Kasumi-1 (cell line): Measurements from ENCODE around the gene RGS19.
A peak's percentile ranks its signal among the peaks of the same experiment; 100 is the strongest.

ENCODE experiments used
- DNase-seq, 2 experiments: peaks; one replicate each; lab custom pipeline; 2025; lab: John Stamatoyannopoulos, UW

RGS19 gene

GRCh38 chr20:64077541-64077875 lies 1.8 kb downstream of the RGS19 start:
- no peak for DNase-seq

- DNase-seq = peak; percentile 76 to 83
Measured at GRCh38 chr20:64077094-64077493, 2.2 kb downstream of the RGS19 start.

- no peak for DNase-seq
Measured at GRCh38 chr20:64076061-64076997, 3.0 kb downstream of the RGS19 start.

- DNase-seq = no peak
Measured at GRCh38 chr20:64075556-64075955, 3.8 kb downstream of the RGS19 start.

- DNase-seq = no peak
Measured at GRCh38 chr20:64074963-64075362, 4.4 kb downstream of the RGS19 start.

- DNase-seq = no peak
Measured at GRCh38 chr20:64074184-64074789, 5.0 kb downstream of the RGS19 start.

GRCh38 chr20:64073476-64074183 lies 5.7 kb downstream of the RGS19 start:
- no peak for DNase-seq

GRCh38 chr20:64072498-64073063 lies 6.7 kb downstream of the RGS19 start:
- DNase-seq = no peak

- no peak for DNase-seq
Measured at GRCh38 chr20:64071341-64072332, 7.7 kb downstream of the RGS19 start.

- DNase-seq = no peak
Measured at GRCh38 chr20:64070244-64070993, 8.9 kb downstream of the RGS19 start.

GRCh38 chr20:64069614-64070243 lies 9.6 kb downstream of the RGS19 start:
- DNase-seq = peak in 1 of 2 experiments; percentile 17

GRCh38 chr20:64069209-64069613 lies 10.1 kb downstream of the RGS19 start:
- DNase-seq = no peak

- DNase-seq = no peak
Measured at GRCh38 chr20:64068386-64069208, 10.7 kb downstream of the RGS19 start.

GRCh38 chr20:64067733-64068307 lies 11.5 kb downstream of the RGS19 start:
- no peak for DNase-seq

- no peak for DNase-seq
Measured at GRCh38 chr20:64067005-64067632, 12.2 kb downstream of the RGS19 start.

GRCh38 chr20:64065974-64066343 lies 13.4 kb downstream of the RGS19 start:
- DNase-seq = no peak

GRCh38 chr20:64065062-64065973 lies 14.0 kb downstream of the RGS19 start:
- no peak for DNase-seq
